Stimulated activated naive CD8-positive, alpha-beta T cell treated with anti-CD3 and anti-CD28 coated beads, Interleukin-15, Interleukin-2, amounts not matched to agents 100 U/mL and 50 U/mL, for 24 hours (primary cell): ENCODE data around the gene LPAR3.

Experiments
- ATAC-seq: fragments of 150-1000 bp; cut with Tn5 transposase; one replicate; pipeline ENCODE4 v1.10.0; 2021
- DNase-seq: peaks from one replicate; pipeline ENCODE4 v3.0.0; 2021

The LPAR3 gene

GRCh38 chr1:84774669-84775534, 118.1 kb downstream of the LPAR3 start:
- DNase-seq (no peak), ATAC-seq (no peak)

GRCh38 chr1:84773933-84774497, 119.0 kb downstream of the LPAR3 start:
- ATAC-seq = no peak
- no peak for DNase-seq

- ATAC-seq = no peak
- no peak for DNase-seq
Measured at GRCh38 chr1:84773195-84773594, 119.8 kb downstream of the LPAR3 start.

GRCh38 chr1:84772428-84772943, 120.5 kb downstream of the LPAR3 start:
- ATAC-seq = no peak
- DNase-seq = peak; percentile 68

- ATAC-seq (no peak), DNase-seq (no peak)
Measured at GRCh38 chr1:84771895-84772294, 121.1 kb downstream of the LPAR3 start.

- no peak for DNase-seq
- no peak for ATAC-seq
Measured at GRCh38 chr1:84770481-84770880, 122.5 kb downstream of the LPAR3 start.

- no peak for DNase-seq
- no peak for ATAC-seq
Measured at GRCh38 chr1:84769636-84770035, 123.4 kb downstream of the LPAR3 start.

GRCh38 chr1:84768634-84769033, 124.4 kb downstream of the LPAR3 start:
- no peak for ATAC-seq

GRCh38 chr1:84763912-84764680, 128.9 kb downstream of the LPAR3 start:
- ATAC-seq = no peak
- no peak for DNase-seq

More at GRCh38 chr1:84768634-84769033, 124.4 kb downstream of the LPAR3 start:
- no peak for DNase-seq

- no peak for ATAC-seq
- no peak for DNase-seq
Measured at GRCh38 chr1:84762664-84763063, 130.3 kb downstream of the LPAR3 start.
